Measurements from ENCODE around the gene NFATC1.

NFATC1 gene

GRCh38 chr18:79393181-79393634 is 2.5 kb upstream of the NFATC1 start:
- no peaks in the 10 kb centered on the region for H3K4me1 ChIP-seq (ENCODE audit: insufficient read depth, low read length)
- H3K36me3 ChIP-seq (ENCODE audit: insufficient read depth, low read length), result no peaks in the 10 kb centered on the region
- H3K9ac ChIP-seq (ENCODE audit: low read depth, low read length), result peak overlapping the region; percentile 63
- H3K9me3 ChIP-seq (ENCODE audit: control insufficient read depth, insufficient read depth, low read length), result no peaks in the 10 kb centered on the region

GRCh38 chr18:79393635-79394533 is 1.8 kb upstream of the NFATC1 start:
- Histone ChIP-seq H3K9ac (ENCODE audit: low read depth, low read length) (peak overlapping the region; percentile 63; the same call in 1 of the 2 replicates), H3K36me3 (ENCODE audit: insufficient read depth, low read length) (no peaks in the 10 kb centered on the region), H3K9me3 (ENCODE audit: control insufficient read depth, insufficient read depth, low read length) (no peaks in the 10 kb centered on the region), H3K4me1 (ENCODE audit: insufficient read depth, low read length) (no peaks in the 10 kb centered on the region)

- no peaks in the 10 kb centered on the region for H3K36me3 ChIP-seq (ENCODE audit: insufficient read depth, low read length)
- H3K9ac ChIP-seq (ENCODE audit: low read depth, low read length), result peak overlapping the region; percentile 63
- H3K4me1 ChIP-seq (ENCODE audit: insufficient read depth, low read length), result no peaks in the 10 kb centered on the region
- no peaks in the 10 kb centered on the region for H3K9me3 ChIP-seq (ENCODE audit: control insufficient read depth, insufficient read depth, low read length)
Observed at GRCh38 chr18:79394534-79395307, 1.0 kb upstream of the NFATC1 start.

- H3K36me3 ChIP-seq (ENCODE audit: insufficient read depth, low read length), result no peaks in the 10 kb centered on the region
- no peaks in the 10 kb centered on the region for H3K4me1 ChIP-seq (ENCODE audit: insufficient read depth, low read length)
- peak overlapping the region; percentile 63; the same call in 1 of the 2 replicates for H3K9ac ChIP-seq (ENCODE audit: low read depth, low read length)
- no peaks in the 10 kb centered on the region for H3K9me3 ChIP-seq (ENCODE audit: control insufficient read depth, insufficient read depth, low read length)
Observed at GRCh38 chr18:79395308-79395640, 456 bp upstream of the NFATC1 start.

- Histone ChIP-seq H3K9me3 (ENCODE audit: control insufficient read depth, insufficient read depth, low read length) (no peaks in the 10 kb centered on the region), H3K36me3 (ENCODE audit: insufficient read depth, low read length) (no peaks in the 10 kb centered on the region), H3K4me1 (ENCODE audit: insufficient read depth, low read length) (no peaks in the 10 kb centered on the region), H3K9ac (ENCODE audit: low read depth, low read length) (peak overlapping the region; percentile 53)
Observed at GRCh38 chr18:79396431-79397246, 909 bp downstream of the NFATC1 start.

GRCh38 chr18:79397247-79397829 is 1.6 kb downstream of the NFATC1 start:
- Histone ChIP-seq H3K36me3 (ENCODE audit: insufficient read depth, low read length) (no peaks in the 10 kb centered on the region), H3K9ac (ENCODE audit: low read depth, low read length) (peak overlapping the region; percentile 53; the same call in 1 of the 2 replicates), H3K4me1 (ENCODE audit: insufficient read depth, low read length) (no peaks in the 10 kb centered on the region), H3K9me3 (ENCODE audit: control insufficient read depth, insufficient read depth, low read length) (no peaks in the 10 kb centered on the region)

GRCh38 chr18:79397830-79398761 is 2.4 kb downstream of the NFATC1 start:
- Histone ChIP-seq H3K9ac (ENCODE audit: low read depth, low read length) (peak overlapping the region; percentile 7; the same call in 1 of the 2 replicates), H3K9me3 (ENCODE audit: control insufficient read depth, insufficient read depth, low read length) (no peaks in the 10 kb centered on the region), H3K4me1 (ENCODE audit: insufficient read depth, low read length) (no peaks in the 10 kb centered on the region), H3K36me3 (ENCODE audit: insufficient read depth, low read length) (no peaks in the 10 kb centered on the region)

GRCh38 chr18:79399275-79400081 is 3.7 kb downstream of the NFATC1 start:
- Histone ChIP-seq H3K36me3 (ENCODE audit: insufficient read depth, low read length) (no peaks in the 10 kb centered on the region), H3K4me1 (ENCODE audit: insufficient read depth, low read length) (no peaks in the 10 kb centered on the region; the same call in 1 of the 2 replicates), H3K9ac (ENCODE audit: low read depth, low read length) (peak overlapping the region; percentile 37), H3K9me3 (ENCODE audit: control insufficient read depth, insufficient read depth, low read length) (no peaks in the 10 kb centered on the region)

- Histone ChIP-seq H3K4me1 (ENCODE audit: insufficient read depth, low read length) (no peaks in the 10 kb centered on the region; the same call in 1 of the 2 replicates), H3K9ac (ENCODE audit: low read depth, low read length) (peak overlapping the region; percentile 53; the same call in 1 of the 2 replicates), H3K36me3 (ENCODE audit: insufficient read depth, low read length) (no peaks in the 10 kb centered on the region), H3K9me3 (ENCODE audit: control insufficient read depth, insufficient read depth, low read length) (no peaks in the 10 kb centered on the region)
Observed at GRCh38 chr18:79400091-79400590, 4.4 kb downstream of the NFATC1 start.

- no peaks in the 10 kb centered on the region for H3K9me3 ChIP-seq (ENCODE audit: control insufficient read depth, insufficient read depth, low read length)
- peaks cover 1% of the 10 kb centered on the region; the same call in 1 of the 2 replicates for H3K4me1 ChIP-seq (ENCODE audit: insufficient read depth, low read length)
- peak overlapping the region; percentile 53; the same call in 1 of the 2 replicates for H3K9ac ChIP-seq (ENCODE audit: low read depth, low read length)
- no peaks in the 10 kb centered on the region for H3K36me3 ChIP-seq (ENCODE audit: insufficient read depth, low read length)
Observed at GRCh38 chr18:79400591-79401381, 5.1 kb downstream of the NFATC1 start.

- H3K4me1 ChIP-seq (ENCODE audit: insufficient read depth, low read length), result peaks cover 3% of the 10 kb centered on the region; the same call in 1 of the 2 replicates
- H3K9me3 ChIP-seq (ENCODE audit: control insufficient read depth, insufficient read depth, low read length), result no peaks in the 10 kb centered on the region
- no peak overlapping the region for H3K9ac ChIP-seq (ENCODE audit: low read depth, low read length)
- H3K36me3 ChIP-seq (ENCODE audit: insufficient read depth, low read length), result no peaks in the 10 kb centered on the region
Observed at GRCh38 chr18:79401494-79402208, 5.9 kb downstream of the NFATC1 start.

Measured in ES-I3 (cell line).